ENCODE measurements around the gene LRP1.

LRP1 gene

GRCh38 chr12:57234571-57235016 is 106.3 kb downstream of the LRP1 start:
- DNase-seq (ENCODE audit: low read depth, low spot score) = no peak
- Histone ChIP-seq H3K27ac (peak overlapping the region; percentile 34), H3K9ac (ENCODE audit: insufficient read length) (peak overlapping the region; percentile 3), H3K9me3 (ENCODE audit: low read depth, low read length) (no peaks in the 10 kb centered on the region), H3K4me3 (no peak overlapping the region), H3K36me3 (ENCODE audit: insufficient read depth, low read length) (peaks cover 42% of the 10 kb centered on the region)
- TF ChIP-seq FOXP2 (optimal IDR thresholded peaks at IDR 0.05; ENCODE audit: control extremely low read depth, extremely low read length, insufficient read depth) (no peak), POLR2AphosphoS5 (IDR thresholded peaks at IDR 0.05; ENCODE audit: borderline replicate concordance, low read depth, low read length) (no peak), EZH2 (IDR thresholded peaks at IDR 0.05) (no peak)

- H3K36me3 ChIP-seq (ENCODE audit: insufficient read depth, low read length) = peaks cover 42% of the 10 kb centered on the region
- DNase-seq (ENCODE audit: low read depth, low spot score) = no peak
- no peak overlapping the region for H3K9ac ChIP-seq (ENCODE audit: insufficient read length)
These were observed 106.9 kb downstream of the LRP1 start for GRCh38 chr12:57235017-57235727.

GRCh38 chr12:57235728-57236131 is 107.4 kb downstream of the LRP1 start:
- no peak for TF ChIP-seq POLR2AphosphoS5 (IDR thresholded peaks at IDR 0.05; ENCODE audit: borderline replicate concordance, low read depth, low read length)
- no peak for TF ChIP-seq FOXP2 (optimal IDR thresholded peaks at IDR 0.05; ENCODE audit: control extremely low read depth, extremely low read length, insufficient read depth)
- no peak for TF ChIP-seq EZH2 (IDR thresholded peaks at IDR 0.05)
- H3K4me3 ChIP-seq = no peak overlapping the region
- DNase-seq (ENCODE audit: low read depth, low spot score) = no peak
- peaks cover 40% of the 10 kb centered on the region for H3K36me3 ChIP-seq (ENCODE audit: insufficient read depth, low read length)
- H3K9me3 ChIP-seq (ENCODE audit: low read depth, low read length) = no peaks in the 10 kb centered on the region
- H3K27ac ChIP-seq = no peak overlapping the region
- no peak overlapping the region for H3K9ac ChIP-seq (ENCODE audit: insufficient read length)

More at GRCh38 chr12:57235017-57235727, 106.9 kb downstream of the LRP1 start:
- peak overlapping the region; percentile 34; the same call in 1 of the 2 replicates for H3K27ac ChIP-seq
- TF ChIP-seq POLR2AphosphoS5 (IDR thresholded peaks at IDR 0.05; ENCODE audit: borderline replicate concordance, low read depth, low read length) = no peak; the same call in 1 of the 2 replicates
- TF ChIP-seq EZH2 (IDR thresholded peaks at IDR 0.05) = no peak
- no peak for TF ChIP-seq FOXP2 (optimal IDR thresholded peaks at IDR 0.05; ENCODE audit: control extremely low read depth, extremely low read length, insufficient read depth)
- H3K4me3 ChIP-seq = no peak overlapping the region
- no peaks in the 10 kb centered on the region for H3K9me3 ChIP-seq (ENCODE audit: low read depth, low read length)

GRCh38 chr12:57236201-57236924 is 108.1 kb downstream of the LRP1 start:
- no peak for DNase-seq (ENCODE audit: low read depth, low spot score)
- TF ChIP-seq FOXP2 (optimal IDR thresholded peaks at IDR 0.05; ENCODE audit: control extremely low read depth, extremely low read length, insufficient read depth) (no peak), POLR2AphosphoS5 (IDR thresholded peaks at IDR 0.05; ENCODE audit: borderline replicate concordance, low read depth, low read length) (peak; percentile 43; the same call in 1 of the 2 replicates), EZH2 (IDR thresholded peaks at IDR 0.05) (no peak)
- Histone ChIP-seq H3K27ac (no peak overlapping the region), H3K4me3 (no peak overlapping the region), H3K36me3 (ENCODE audit: insufficient read depth, low read length) (peaks cover 34% of the 10 kb centered on the region), H3K9ac (ENCODE audit: insufficient read length) (no peak overlapping the region), H3K9me3 (ENCODE audit: low read depth, low read length) (no peaks in the 10 kb centered on the region)

GRCh38 chr12:57236925-57237595 is 108.8 kb downstream of the LRP1 start:
- Histone ChIP-seq H3K36me3 (ENCODE audit: insufficient read depth, low read length) (peaks cover 27% of the 10 kb centered on the region), H3K9ac (ENCODE audit: insufficient read length) (no peak overlapping the region), H3K4me3 (no peak overlapping the region), H3K27ac (0 out of 2 replicates have a peak overlapping the region, but pooled peaks have one; percentile 25), H3K9me3 (ENCODE audit: low read depth, low read length) (no peaks in the 10 kb centered on the region)
- no peak for DNase-seq (ENCODE audit: low read depth, low spot score)
- no peak for TF ChIP-seq FOXP2 (optimal IDR thresholded peaks at IDR 0.05; ENCODE audit: control extremely low read depth, extremely low read length, insufficient read depth)
- no peak for TF ChIP-seq EZH2 (IDR thresholded peaks at IDR 0.05)
- TF ChIP-seq POLR2AphosphoS5 (IDR thresholded peaks at IDR 0.05; ENCODE audit: borderline replicate concordance, low read depth, low read length) = no peak; the same call in 1 of the 2 replicates

- H3K36me3 ChIP-seq (ENCODE audit: insufficient read depth, low read length) = peaks cover 22% of the 10 kb centered on the region
- TF ChIP-seq FOXP2 (optimal IDR thresholded peaks at IDR 0.05; ENCODE audit: control extremely low read depth, extremely low read length, insufficient read depth) = no peak
- TF ChIP-seq EZH2 (IDR thresholded peaks at IDR 0.05) = no peak
- no peak for TF ChIP-seq POLR2AphosphoS5 (IDR thresholded peaks at IDR 0.05; ENCODE audit: borderline replicate concordance, low read depth, low read length)
- peak overlapping the region; percentile 84 for H3K4me3 ChIP-seq
- H3K9ac ChIP-seq (ENCODE audit: insufficient read length) = no peak overlapping the region
- H3K27ac ChIP-seq = no peak overlapping the region
- no peaks in the 10 kb centered on the region for H3K9me3 ChIP-seq (ENCODE audit: low read depth, low read length)
- DNase-seq (ENCODE audit: low read depth, low spot score) = no peak
These were observed 109.3 kb downstream of the LRP1 start for GRCh38 chr12:57237596-57237931.

GRCh38 chr12:57237932-57238853 is 109.9 kb downstream of the LRP1 start:
- H3K9me3 ChIP-seq (ENCODE audit: low read depth, low read length) = no peaks in the 10 kb centered on the region
- H3K9ac ChIP-seq (ENCODE audit: insufficient read length) = peak overlapping the region; percentile 46
- peaks cover 16% of the 10 kb centered on the region for H3K36me3 ChIP-seq (ENCODE audit: insufficient read depth, low read length)
- DNase-seq (ENCODE audit: low read depth, low spot score) = no peak
- TF ChIP-seq EZH2 (IDR thresholded peaks at IDR 0.05) = no peak
- no peak for TF ChIP-seq FOXP2 (optimal IDR thresholded peaks at IDR 0.05; ENCODE audit: control extremely low read depth, extremely low read length, insufficient read depth)
- TF ChIP-seq POLR2AphosphoS5 (IDR thresholded peaks at IDR 0.05; ENCODE audit: borderline replicate concordance, low read depth, low read length) = no peak; the same call in 1 of the 2 replicates
- no peak overlapping the region for H3K27ac ChIP-seq
- peak overlapping the region; percentile 84 for H3K4me3 ChIP-seq

All from SK-N-MC (cell line).